Astrocyte of the spinal cord (primary cell): Measurements from ENCODE around the gene RANBP2.
A peak's percentile ranks its signal among the peaks of the same experiment; 100 is the strongest.
"Not testable (repeated sequence)": the region's sequence is repeated elsewhere in the genome, so short reads cannot be mapped to it uniquely, and the experiment has no call there.

Experiments
- DNase-seq: peaks from one replicate; pipeline ENCODE4 v3.0.0; 2011; ENCODE audit warnings: low read depth, low spot score
- H3K4me3 ChIP-seq: 2 replicates; pipeline ENCODE4 v1.5.1; 2011; ENCODE audit warnings: low read depth, mild to moderate bottlenecking, low read length, moderate library complexity
- CTCF ChIP-seq: IDR thresholded peaks from 2 replicates; pipeline ENCODE4 v1.5.1; 2012; ENCODE audit warnings: low read depth, mild to moderate bottlenecking, low read length, inconsistent platforms
- in situ Hi-C: cut with HindIII; loops from 2 replicates; pipeline ENCODE4 v1.10.0; 2017; ENCODE audit warnings: low sequenced_read_pairs

The RANBP2 gene

GRCh38 chr2:108719149-108720044, at the start of gene RANBP2:
TSS of gene RANBP2 (plus strand) at chr2:108719482. CDS start at chr2:108719607, 125 bp downstream.
- H3K4me3 ChIP-seq = peak within 1 kb of the TSS; percentile 76
- TF ChIP-seq CTCF = no peak
- peak; percentile 99 for DNase-seq
- in situ Hi-C loops = no loop called here

- in situ Hi-C loops, DNase-seq, H3K4me3 ChIP-seq: not testable (repeated sequence)
Observed at GRCh38 chr2:108670282-108670681, 49.0 kb upstream of the RANBP2 start.

GRCh38 chr2:108672200-108672805, 47.0 kb upstream of the RANBP2 start:
- DNase-seq, H3K4me3 ChIP-seq, in situ Hi-C loops: not testable (repeated sequence)

GRCh38 chr2:108676522-108676921, 42.8 kb upstream of the RANBP2 start:
- DNase-seq, in situ Hi-C loops, H3K4me3 ChIP-seq: not testable (repeated sequence)

GRCh38 chr2:108677239-108677744, 42.0 kb upstream of the RANBP2 start:
- in situ Hi-C loops, H3K4me3 ChIP-seq, DNase-seq: not testable (repeated sequence)

- DNase-seq = peak; percentile 81
- H3K4me3 ChIP-seq, in situ Hi-C loops: not testable (repeated sequence)
Observed at GRCh38 chr2:108678198-108678651, 41.1 kb upstream of the RANBP2 start.

GRCh38 chr2:108680805-108681204, 38.5 kb upstream of the RANBP2 start:
- DNase-seq, H3K4me3 ChIP-seq, in situ Hi-C loops: not testable (repeated sequence)

- in situ Hi-C loops, H3K4me3 ChIP-seq, DNase-seq: not testable (repeated sequence)
Observed at GRCh38 chr2:108688818-108689756, 30.2 kb upstream of the RANBP2 start.

- in situ Hi-C loops, H3K4me3 ChIP-seq, DNase-seq: not testable (repeated sequence)
Observed at GRCh38 chr2:108690001-108690400, 29.3 kb upstream of the RANBP2 start.

GRCh38 chr2:108691447-108691846, 27.8 kb upstream of the RANBP2 start:
- in situ Hi-C loops = no loop called here
- no peak for TF ChIP-seq CTCF
- H3K4me3 ChIP-seq = no peak overlapping the region
- no peak for DNase-seq
